ENCODE data around the gene TNFAIP3.
A peak's percentile ranks its signal among the peaks of the same experiment; 100 is the strongest.

DNA sequence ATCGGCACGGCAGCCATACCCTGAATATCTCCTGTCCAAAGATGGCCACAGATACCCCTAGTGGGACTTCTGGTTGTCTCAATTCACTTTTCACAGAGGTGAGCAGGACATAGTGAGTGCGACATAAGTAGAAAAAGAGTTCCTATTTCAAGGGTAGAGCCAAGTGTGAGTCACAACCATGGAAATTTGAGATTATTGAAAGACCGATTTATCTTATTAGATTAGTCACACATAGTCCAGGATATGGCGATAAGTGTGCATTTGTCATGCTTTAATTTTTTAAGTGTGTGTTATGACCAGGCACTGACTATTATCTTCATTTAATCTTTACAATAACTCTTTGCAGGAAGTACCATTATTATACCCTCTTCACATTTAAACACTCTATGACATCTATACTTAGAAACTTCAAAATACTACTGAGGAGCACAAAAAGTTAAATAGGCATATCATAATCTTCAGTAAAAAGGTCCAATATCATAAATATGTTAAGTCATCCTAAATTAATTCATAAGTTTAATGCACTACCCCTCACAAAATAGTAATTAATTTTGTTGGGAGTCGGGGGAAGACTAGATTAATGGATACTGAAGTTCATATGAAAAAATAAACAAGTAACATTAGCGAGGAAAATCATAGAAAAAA lies 13.4 kb upstream of the TNFAIP3 start:
- TF ChIP-seq EZH2 (IDR thresholded peaks at IDR 0.05) (no peak), POLR2AphosphoS5 (IDR thresholded peaks at IDR 0.05; ENCODE audit: borderline replicate concordance, low read depth, low read length) (peak; percentile 83; the same call in 1 of the 2 replicates), FOXP2 (optimal IDR thresholded peaks at IDR 0.05; ENCODE audit: control extremely low read depth, extremely low read length, insufficient read depth) (no peak)
